Neutrophil (primary cell): ENCODE data around the gene SUCO.

Source experiments
- H3K27ac ChIP-seq: fragments of 200-600 bp; sonication (generic); 2 replicates; pipeline ENCODE4 v1.5.1; 2016; ENCODE audit warnings: mild to moderate bottlenecking, moderate library complexity
- H3K27me3 ChIP-seq: fragments of 200-600 bp; sonication (generic); 2 replicates; pipeline ENCODE4 v1.6.0; 2016; ENCODE audit warnings: mild to moderate bottlenecking
- H3K36me3 ChIP-seq: fragments of 200-600 bp; sonication (generic); 2 replicates; pipeline ENCODE4 v1.5.1; 2017
- H3K4me1 ChIP-seq, 2 experiments: fragments of 200-600 bp in 1 of 2; sonication (generic) in 1 of 2; 1 replicate in 1 of 2; 2 replicates in 1 of 2; pipeline versions ENCODE4 v1.5.1 to v1.6.1; 2013 to 2016; ENCODE audit warnings: low read depth in 1 of 2, low read length in 1 of 2, mild to moderate bottlenecking in 1 of 2, moderate library complexity in 1 of 2; ENCODE audit not compliant: control insufficient read depth in 1 of 2, insufficient read depth in 1 of 2
- H3K4me3 ChIP-seq, 2 experiments: fragments of 200-600 bp in 1 of 2; sonication (generic) in 1 of 2; 1 replicate in 1 of 2; 2 replicates in 1 of 2; pipeline ENCODE4 v1.5.1; 2013 to 2016; ENCODE audit warnings: low read depth in 1 of 2, low read length in 1 of 2, mild to moderate bottlenecking in 1 of 2, moderate library complexity in 1 of 2
- H3K9me3 ChIP-seq: fragments of 200-600 bp; sonication (generic); 2 replicates; pipeline ENCODE4 v1.5.1; 2016
- CTCF ChIP-seq: fragments of 200-600 bp; sonication (generic); IDR thresholded peaks from 2 replicates; pipeline ENCODE4 v1.5.1; 2016; ENCODE audit warnings: antibody characterized with exemption

Gene SUCO

GRCh38 chr1:172601046-172601630 lies 68.2 kb downstream of the SUCO start:
- no peak overlapping the region for H3K4me3 ChIP-seq
- H3K36me3 ChIP-seq, result peaks cover 64% of the 10 kb centered on the region
- no peaks in the 10 kb centered on the region for H3K9me3 ChIP-seq
- TF ChIP-seq CTCF, result no peak
- no peaks in the 10 kb centered on the region for H3K27me3 ChIP-seq
- no peak overlapping the region for H3K27ac ChIP-seq
- no peaks in the 10 kb centered on the region for H3K4me1 ChIP-seq

GRCh38 chr1:172602706-172603105 lies 69.8 kb downstream of the SUCO start:
- Histone ChIP-seq H3K4me1 (no peaks in the 10 kb centered on the region), H3K27me3 (no peaks in the 10 kb centered on the region), H3K4me3 (no peak overlapping the region), H3K27ac (no peak overlapping the region), H3K36me3 (peaks cover 48% of the 10 kb centered on the region), H3K9me3 (no peaks in the 10 kb centered on the region)
- no peak for TF ChIP-seq CTCF

GRCh38 chr1:172603816-172604215 lies 70.9 kb downstream of the SUCO start:
- Histone ChIP-seq H3K9me3 (no peaks in the 10 kb centered on the region), H3K27me3 (no peaks in the 10 kb centered on the region), H3K4me1 (no peaks in the 10 kb centered on the region), H3K36me3 (peaks cover 44% of the 10 kb centered on the region), H3K27ac (no peak overlapping the region), H3K4me3 (no peak overlapping the region)
- no peak for TF ChIP-seq CTCF

- Histone ChIP-seq H3K4me1 (no peaks in the 10 kb centered on the region), H3K27me3 (no peaks in the 10 kb centered on the region), H3K36me3 (peaks cover 54% of the 10 kb centered on the region), H3K4me3 (no peak overlapping the region), H3K27ac (no peak overlapping the region), H3K9me3 (no peaks in the 10 kb centered on the region)
- no peak for TF ChIP-seq CTCF
Observed at GRCh38 chr1:172605641-172606040, 72.7 kb downstream of the SUCO start.

- no peak overlapping the region for H3K27ac ChIP-seq
- H3K4me3 ChIP-seq, result no peak overlapping the region
- TF ChIP-seq CTCF, result no peak
- peaks cover 59% of the 10 kb centered on the region for H3K36me3 ChIP-seq
- no peaks in the 10 kb centered on the region for H3K27me3 ChIP-seq
- no peaks in the 10 kb centered on the region for H3K9me3 ChIP-seq
- H3K4me1 ChIP-seq, result no peaks in the 10 kb centered on the region
Observed at GRCh38 chr1:172607145-172607544, 74.2 kb downstream of the SUCO start.
